Sigmoid colon (tissue), 7 donors: ENCODE data around the gene ATP13A2. TPM values are rescaled to one million over a fixed set of nuclear protein-coding genes. Genes with fewer than 3 reads are reported as not detected.

Experiments used
- DNase-seq: peaks from one replicate; pipeline ENCODE4 v3.0.0-alpha.2; 2019
- H3K27ac ChIP-seq, 4 donors: fragments of 200-600 bp; sonication (generic); one replicate each; pipeline ENCODE4 v1.5.1; 2016 to 2019; ENCODE audit warnings: mild to moderate bottlenecking in 1 of 4
- H3K27me3 ChIP-seq, 3 donors: fragments of 200-600 bp; sonication (generic); one replicate each; pipeline ENCODE4 v1.5.1; 2019; ENCODE audit warnings: mild to moderate bottlenecking in 1 of 3
- H3K36me3 ChIP-seq, 4 donors: fragments of 200-600 bp; sonication (generic); one replicate each; pipeline ENCODE4 v1.5.1; 2016 to 2019
- H3K4me1 ChIP-seq, 4 donors: fragments of 200-600 bp; sonication (generic); one replicate each; pipeline ENCODE4 v1.5.1; 2017 to 2019
- H3K4me3 ChIP-seq, 4 donors: fragments of 200-600 bp; sonication (generic); one replicate each; pipeline ENCODE4 v1.5.1; 2017 to 2019; ENCODE audit warnings: mild to moderate bottlenecking in 2 of 4, moderate library complexity in 1 of 4
- H3K9me3 ChIP-seq, 4 donors: fragments of 200-600 bp in 3 of 4; sonication (generic) in 3 of 4; one replicate each; pipeline versions ENCODE4 v1.5.1 to v1.6.1; 2013 to 2019
- CTCF ChIP-seq, 4 experiments: fragments of 450-650 bp in 3 of 4; fragments of 200-600 bp in 1 of 4; IDR thresholded peaks; one replicate each; pipeline ENCODE4 v1.5.1; 2016 to 2019; ENCODE audit warnings: antibody characterized with exemption in 4 of 4, mild to moderate bottlenecking in 3 of 4, moderate library complexity in 2 of 4
- EP300 ChIP-seq, 4 donors: sonication (generic); formaldehyde crosslinking; IDR thresholded peaks; one replicate each; pipeline ENCODE4 v1.6.1; 2017; ENCODE audit warnings: antibody characterized with exemption in 4 of 4
- POLR2A ChIP-seq, 2 donors: fragments of 450-650 bp; IDR thresholded peaks; one replicate each; pipeline ENCODE4 v1.6.1; 2016; ENCODE audit warnings: antibody characterized with exemption in 2 of 2, mild to moderate bottlenecking in 2 of 2, moderate library complexity in 2 of 2
- POLR2AphosphoS5 ChIP-seq, 4 donors: sonication (generic); formaldehyde crosslinking; IDR thresholded peaks; one replicate each; pipeline ENCODE4 v1.6.1; 2017; ENCODE audit warnings: antibody characterized with exemption in 4 of 4
- WGBS, 2 donors: extraction: QIAGEN DNeasy Blood & Tissue Kit; methylation state at CpG; one replicate each; pipeline ENCODE4 v1.1.7; 2013; 5-methylcytosine and 5-hydroxymethylcytosine counted together
- intact Hi-C: fragments of 100-400 bp; cut with DNase I; formaldehyde crosslinking; loops from one replicate; pipeline ENCODE4 v1.15.1; 2023
- polyA plus RNA-seq, 3 donors: library from polyadenylated mRNA; stranded (reverse); fragments of 200-250 nt; gene quantifications; one replicate each; pipeline ENCODE4 v1.2.3, GENCODE V29; 2013
- total RNA-seq, 4 donors: library from RNA; depleted of rRNA; stranded (reverse); fragments of >200 nt; gene quantifications; one replicate each; pipeline ENCODE4 v1.1.0, GENCODE V29; 2016
- donor health status: healthy with polysubstance abuse.
- donor health status: Bipolar disorder and iron deficiency.
- donor health status: healthy.

The ATP13A2 gene
- total and polyA plus RNA-seq, 7 donors = 6.6 to 47.2 (median 15.6) TPM

DNA sequence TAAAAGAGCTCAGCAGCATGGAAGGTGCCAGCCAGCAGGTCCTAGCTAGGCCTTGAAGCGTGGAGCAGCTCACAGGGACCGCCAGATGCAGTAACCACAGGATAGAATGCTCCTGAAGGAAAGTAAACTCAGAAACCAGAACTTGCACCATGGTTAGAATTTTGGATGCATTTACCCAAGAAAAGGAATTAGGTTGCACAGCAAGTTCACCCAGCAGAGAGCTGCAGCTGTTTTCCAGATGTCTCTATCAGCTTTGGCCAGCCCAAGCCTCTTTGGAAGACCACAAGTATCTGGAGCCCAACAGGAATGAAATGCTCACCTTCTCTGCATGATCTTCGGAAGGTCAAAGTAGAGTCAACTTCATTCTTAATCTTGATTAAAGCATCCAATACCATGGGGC is 21.0 kb upstream of the ATP13A2 start:
- no peaks in the 10 kb centered on the region for H3K9me3 ChIP-seq
- H3K36me3 ChIP-seq = peaks cover 0 to 68% (median 30%) of the 10 kb centered on the region in 4 donors
- no peaks in the 10 kb centered on the region for H3K27me3 ChIP-seq
- intact Hi-C loops = no loop called here
- H3K4me1 ChIP-seq = peaks cover 0 to 5% (median 0%) of the 10 kb centered on the region in 4 donors
- 94% methylated on average over 3 of the region's 3 CpGs for WGBS, 2 donors
- H3K27ac ChIP-seq = no peak overlapping the region
- no peak overlapping the region for H3K4me3 ChIP-seq
- DNase-seq = no peak
- TF ChIP-seq POLR2AphosphoS5 (IDR thresholded peaks at IDR 0.05) = no peak
- no peak for TF ChIP-seq CTCF (IDR thresholded peaks at IDR 0.05)
- TF ChIP-seq POLR2A (IDR thresholded peaks at IDR 0.05) = no peak
- no peak for TF ChIP-seq EP300 (IDR thresholded peaks at IDR 0.05)

GRCh38 chr1:17031436-17031835 is 19.7 kb upstream of the ATP13A2 start:
- no peak overlapping the region for H3K27ac ChIP-seq
- DNase-seq = no peak
- H3K4me3 ChIP-seq = no peak overlapping the region
- intact Hi-C loops = no loop called here
- TF ChIP-seq EP300 (IDR thresholded peaks at IDR 0.05) = no peak
- peaks cover 0 to 11% (median 0%) of the 10 kb centered on the region in 4 donors for H3K4me1 ChIP-seq
- no peaks in the 10 kb centered on the region for H3K9me3 ChIP-seq
- WGBS, 2 donors = 93% methylated on average over 4 of the region's 4 CpGs
- no peaks in the 10 kb centered on the region for H3K27me3 ChIP-seq
- H3K36me3 ChIP-seq = peaks cover 5 to 78% (median 42%) of the 10 kb centered on the region in 4 donors

DNA sequence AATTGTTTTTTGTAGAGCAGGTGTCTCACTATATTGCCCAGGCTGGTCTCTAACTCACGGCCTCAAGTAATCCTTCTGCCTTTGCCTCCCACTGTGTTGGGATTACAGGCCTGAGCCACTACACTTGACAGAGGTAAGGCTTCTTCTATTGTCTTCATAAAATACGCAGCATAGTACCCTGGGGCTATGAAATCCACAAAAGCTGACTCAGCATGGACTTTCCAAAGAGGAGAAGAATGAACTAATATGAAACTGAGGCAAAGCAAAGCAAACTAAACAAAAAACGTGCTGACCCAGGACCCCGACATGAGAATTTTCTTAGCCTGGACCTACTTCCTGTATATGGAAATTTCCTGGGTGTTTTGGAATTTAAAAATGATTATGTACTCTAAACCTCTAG is 18.5 kb upstream of the ATP13A2 start:
- H3K36me3 ChIP-seq = peaks cover 12 to 86% (median 49%) of the 10 kb centered on the region in 4 donors
- no peak overlapping the region for H3K4me3 ChIP-seq
- H3K4me1 ChIP-seq = peaks cover 0 to 11% (median 0%) of the 10 kb centered on the region in 4 donors
- H3K9me3 ChIP-seq = no peaks in the 10 kb centered on the region
- DNase-seq = no peak
- no peaks in the 10 kb centered on the region for H3K27me3 ChIP-seq
- no peak for TF ChIP-seq POLR2A (IDR thresholded peaks at IDR 0.05)
- TF ChIP-seq CTCF (IDR thresholded peaks at IDR 0.05) = no peak
- no peak for TF ChIP-seq POLR2AphosphoS5 (IDR thresholded peaks at IDR 0.05)
- no peak for TF ChIP-seq EP300 (IDR thresholded peaks at IDR 0.05)
- 88 to 90% methylated on average over 4 of the region's 4 CpGs for WGBS, 2 donors
- intact Hi-C loops = no loop called here
- no peak overlapping the region for H3K27ac ChIP-seq

DNA sequence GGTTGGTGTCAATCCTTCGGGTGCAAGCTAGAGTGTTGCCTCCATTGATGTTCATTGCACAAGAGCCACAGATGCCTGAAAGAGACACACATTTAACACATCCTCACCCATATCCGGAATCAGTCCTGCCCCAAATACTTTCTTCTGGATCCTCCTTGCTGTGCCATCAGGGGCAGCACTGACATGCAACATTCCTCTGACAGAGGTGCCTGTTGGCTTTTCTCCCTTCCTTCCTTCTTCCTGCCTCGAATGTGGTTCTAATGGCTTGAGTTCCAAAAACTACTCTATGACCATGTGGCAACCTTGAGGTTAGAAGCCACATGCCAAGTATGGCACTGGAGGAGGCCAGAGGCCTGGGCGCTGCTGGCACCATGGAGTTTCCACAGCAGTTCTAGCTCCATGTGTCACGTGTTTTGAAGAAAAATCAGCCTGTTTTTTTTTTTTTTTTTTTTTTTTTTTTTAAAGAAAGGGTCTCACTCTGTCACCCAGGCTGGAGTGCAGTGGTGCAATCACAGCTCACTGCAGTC is 17.0 kb upstream of the ATP13A2 start:
- Histone ChIP-seq H3K27me3 (no peaks in the 10 kb centered on the region), H3K4me1 (peaks cover 0 to 11% (median 0%) of the 10 kb centered on the region in 4 donors), H3K9me3 (no peaks in the 10 kb centered on the region), H3K27ac (no peak overlapping the region), H3K36me3 (peaks cover 14 to 95% (median 59%) of the 10 kb centered on the region in 4 donors), H3K4me3 (no peak overlapping the region)
- no peak for TF ChIP-seq CTCF (IDR thresholded peaks at IDR 0.05)
- TF ChIP-seq POLR2A (IDR thresholded peaks at IDR 0.05) = no peak
- no peak for TF ChIP-seq POLR2AphosphoS5 (IDR thresholded peaks at IDR 0.05)
- TF ChIP-seq EP300 (IDR thresholded peaks at IDR 0.05) = no peak
- WGBS, 2 donors = 83 to 87% methylated on average over 5 of the region's 5 CpGs
- intact Hi-C loops = no loop called here
- peak; percentile 40 for DNase-seq

- Histone ChIP-seq H3K4me3 (no peak overlapping the region), H3K9me3 (no peaks in the 10 kb centered on the region), H3K27me3 (no peaks in the 10 kb centered on the region), H3K36me3 (peaks cover 21 to 95% (median 65%) of the 10 kb centered on the region in 4 donors), H3K27ac (no peak overlapping the region), H3K4me1 (peaks cover 0 to 11% (median 0%) of the 10 kb centered on the region in 4 donors)
- no peak for TF ChIP-seq CTCF (IDR thresholded peaks at IDR 0.05)
- TF ChIP-seq POLR2AphosphoS5 (IDR thresholded peaks at IDR 0.05) = no peak
- no peak for TF ChIP-seq EP300 (IDR thresholded peaks at IDR 0.05)
- no peak for TF ChIP-seq POLR2A (IDR thresholded peaks at IDR 0.05)
- WGBS, 2 donors = 65 to 83% methylated on average over 2 of the region's 2 CpGs
- peak; percentile 30 for DNase-seq
- intact Hi-C loops = no loop called here
Measured at GRCh38 chr1:17027900-17028299, 16.2 kb upstream of the ATP13A2 start.
